A204.1 (cell line): Measurements from ENCODE around the gene ADGRG7.

Experiments used
- FAIRE-seq: peaks from 2 replicates; lab custom pipeline; 2012; peaks lifted over from hg19 to GRCh38; lab: Jason Lieb, UNC

The ADGRG7 gene

GRCh38 chr3:100600181-100601042 is 9.0 kb upstream of the ADGRG7 start:
- FAIRE-seq = no peak

GRCh38 chr3:100602506-100603444 is 6.6 kb upstream of the ADGRG7 start:
- FAIRE-seq = no peak

GRCh38 chr3:100603469-100603868 is 5.9 kb upstream of the ADGRG7 start:
- FAIRE-seq = no peak

- FAIRE-seq = no peak
Observed at GRCh38 chr3:100605358-100605757, 4.0 kb upstream of the ADGRG7 start.

GRCh38 chr3:100606894-100607512 is 2.4 kb upstream of the ADGRG7 start:
- no peak for FAIRE-seq

GRCh38 chr3:100609963-100610362 is 562 bp downstream of the ADGRG7 start:
- no peak for FAIRE-seq

- FAIRE-seq = no peak
Observed at GRCh38 chr3:100611221-100611620, 1.8 kb downstream of the ADGRG7 start.

- no peak for FAIRE-seq
Observed at GRCh38 chr3:100613721-100614390, 4.5 kb downstream of the ADGRG7 start.

- FAIRE-seq = no peak
Observed at GRCh38 chr3:100614941-100615340, 5.5 kb downstream of the ADGRG7 start.

GRCh38 chr3:100615684-100616083 is 6.3 kb downstream of the ADGRG7 start:
- no peak for FAIRE-seq

- FAIRE-seq = no peak
Observed at GRCh38 chr3:100621251-100621650, 11.8 kb downstream of the ADGRG7 start.

GRCh38 chr3:100627491-100627890 is 18.1 kb downstream of the ADGRG7 start:
- FAIRE-seq = no peak

GRCh38 chr3:100629421-100630127 is 20.2 kb downstream of the ADGRG7 start:
- no peak for FAIRE-seq

- no peak for FAIRE-seq
Observed at GRCh38 chr3:100630664-100631063, 21.3 kb downstream of the ADGRG7 start.

- FAIRE-seq = no peak
Observed at GRCh38 chr3:100631236-100631635, 21.8 kb downstream of the ADGRG7 start.

- no peak for FAIRE-seq
Observed at GRCh38 chr3:100634493-100635272, 25.3 kb downstream of the ADGRG7 start.

- FAIRE-seq = no peak
Observed at GRCh38 chr3:100635273-100635701, 25.9 kb downstream of the ADGRG7 start.

- no peak for FAIRE-seq
Observed at GRCh38 chr3:100637197-100637631, 27.8 kb downstream of the ADGRG7 start.

GRCh38 chr3:100640633-100641032 is 31.2 kb downstream of the ADGRG7 start:
- FAIRE-seq = no peak

- FAIRE-seq = no peak
Observed at GRCh38 chr3:100641471-100642032, 32.2 kb downstream of the ADGRG7 start.
